Activated T-cell treated with anti-CD3 and anti-CD28 coated beads, Interleukin-2, amount 50 U/mL, for 48 hours (primary cell): ENCODE data around the gene STAT5A.
"Not testable (repeated sequence)": the region's sequence is repeated elsewhere in the genome, so short reads cannot be mapped to it uniquely, and the experiment has no call there.

Experiments used
- DNase-seq, 2 experiments: peaks; one replicate each; pipeline ENCODE4 v3.0.0-alpha.2; 2020

Gene STAT5A

DNA sequence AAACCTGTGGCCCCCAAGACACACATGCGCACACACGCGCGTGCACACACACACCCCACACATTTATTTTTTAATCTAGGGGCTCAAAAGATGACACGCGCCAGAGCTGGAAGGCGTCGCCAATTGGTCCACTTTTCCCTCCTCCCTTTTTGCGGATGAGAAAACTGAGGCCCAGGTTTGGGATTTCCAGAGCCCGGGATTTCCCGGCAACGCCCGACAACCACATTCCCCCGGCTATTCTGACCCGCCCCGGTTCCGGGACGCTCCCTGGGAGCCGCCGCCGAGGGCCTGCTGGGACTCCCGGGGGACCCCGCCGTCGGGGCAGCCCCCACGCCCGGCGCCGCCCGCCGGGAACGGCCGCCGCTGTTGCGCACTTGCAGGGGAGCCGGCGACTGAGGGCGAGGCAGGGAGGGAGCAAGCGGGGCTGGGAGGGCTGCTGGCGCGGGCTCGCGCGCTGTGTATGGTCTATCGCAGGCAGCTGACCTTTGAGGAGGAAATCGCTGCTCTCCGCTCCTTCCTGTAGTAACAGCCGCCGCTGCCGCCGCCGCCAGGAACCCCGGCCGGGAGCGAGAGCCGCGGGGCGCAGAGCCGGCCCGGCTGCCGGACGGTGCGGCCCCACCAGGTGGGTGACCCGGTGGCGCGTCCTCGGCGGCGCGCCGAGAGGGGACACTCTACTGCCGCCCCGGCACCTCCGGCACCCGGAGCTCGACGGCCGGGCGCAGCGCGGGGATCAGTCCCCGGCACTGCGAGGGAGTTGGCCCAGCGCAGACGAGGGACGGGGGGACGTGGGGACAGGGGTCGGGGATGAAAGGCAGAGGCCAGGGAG, at the start of gene STAT5A:
Gene STAT5A (plus strand): TSS at position 522 of the 826 bp plus-strand sequence. CDS start 914 bp downstream, outside the sequence.
- peak; percentile 80 to 85 for DNase-seq

DNA sequence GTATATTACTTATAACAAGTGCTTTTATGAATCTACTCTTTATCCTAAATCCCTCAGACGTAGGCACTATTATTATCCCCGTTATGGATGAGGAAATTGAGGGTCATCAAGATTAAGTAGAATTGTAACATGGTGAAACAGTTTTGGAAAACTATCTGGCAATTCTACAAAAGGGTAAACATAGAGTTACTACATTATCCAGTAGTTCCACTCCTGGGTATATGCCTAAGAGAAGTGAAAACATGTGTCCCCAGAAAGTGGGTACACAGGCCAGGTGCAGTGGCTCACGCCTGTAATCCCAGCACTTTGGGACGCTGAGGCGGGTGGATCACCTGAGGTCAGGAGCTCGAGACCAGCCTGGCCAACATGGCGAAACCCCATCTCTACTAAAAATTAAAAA, 48.7 kb upstream of the STAT5A start:
- not testable (repeated sequence) for DNase-seq

- no peak for DNase-seq
These were observed 48.1 kb upstream of the STAT5A start for GRCh38 chr17:42240201-42240600.

- DNase-seq = not testable (repeated sequence)
These were observed 47.4 kb upstream of the STAT5A start for GRCh38 chr17:42240863-42241262.

DNA sequence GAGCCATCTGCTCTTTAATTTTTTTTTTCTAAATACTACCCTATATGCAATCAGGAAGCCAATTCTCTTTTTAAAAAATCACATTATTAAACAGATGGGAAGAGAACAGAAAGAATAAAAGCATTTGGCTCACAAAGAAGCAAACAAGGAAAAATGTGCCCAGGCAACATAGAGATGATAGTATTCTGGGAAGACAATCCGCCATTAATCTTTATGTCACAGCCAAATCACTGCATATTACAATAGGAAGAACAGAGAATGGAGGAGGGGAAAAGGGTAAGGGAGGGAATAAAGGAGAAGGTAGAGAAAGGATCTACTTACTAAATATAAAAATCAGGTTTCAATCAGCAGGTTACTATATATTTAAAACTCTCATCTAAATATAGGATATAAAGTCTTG, 46.4 kb upstream of the STAT5A start:
- DNase-seq = no peak

- DNase-seq = no peak
These were observed 44.8 kb upstream of the STAT5A start for GRCh38 chr17:42243493-42243982.

- DNase-seq = not testable (repeated sequence)
These were observed 44.2 kb upstream of the STAT5A start for GRCh38 chr17:42244116-42244515.

- not testable (repeated sequence) for DNase-seq
These were observed 43.1 kb upstream of the STAT5A start for GRCh38 chr17:42245183-42245582.

GRCh38 chr17:42246515-42246914, 41.8 kb upstream of the STAT5A start:
- peak in 1 of 2 experiments; percentile 45 for DNase-seq

DNA sequence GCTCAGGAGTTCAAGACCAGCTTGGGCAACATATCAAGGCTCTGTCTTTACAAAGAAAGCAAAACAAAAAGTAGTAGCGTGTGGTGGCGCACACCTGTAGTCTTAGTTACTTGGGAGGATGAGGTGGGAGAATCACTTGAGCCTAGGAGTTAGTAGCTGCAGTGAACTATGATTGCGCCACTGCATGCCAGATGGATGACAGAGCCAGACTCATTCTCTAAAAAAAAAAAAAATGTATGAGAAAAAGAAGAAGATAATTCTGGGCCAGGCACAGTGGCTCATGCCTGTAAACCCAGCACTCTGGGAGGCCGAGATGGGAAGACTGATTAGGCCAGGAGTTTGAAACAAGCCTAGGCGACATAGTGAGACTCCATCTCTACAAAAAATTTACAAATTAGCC, 40.6 kb upstream of the STAT5A start:
- no peak for DNase-seq

GRCh38 chr17:42248351-42249179, 39.7 kb upstream of the STAT5A start:
- peak; percentile 74 to 78 for DNase-seq

- DNase-seq = peak; percentile 54 to 62
These were observed 38.4 kb upstream of the STAT5A start for GRCh38 chr17:42249681-42250446.

GRCh38 chr17:42251115-42251514, 37.2 kb upstream of the STAT5A start:
- DNase-seq = no peak

- no peak for DNase-seq
These were observed 35.4 kb upstream of the STAT5A start for GRCh38 chr17:42252597-42253550.

DNA sequence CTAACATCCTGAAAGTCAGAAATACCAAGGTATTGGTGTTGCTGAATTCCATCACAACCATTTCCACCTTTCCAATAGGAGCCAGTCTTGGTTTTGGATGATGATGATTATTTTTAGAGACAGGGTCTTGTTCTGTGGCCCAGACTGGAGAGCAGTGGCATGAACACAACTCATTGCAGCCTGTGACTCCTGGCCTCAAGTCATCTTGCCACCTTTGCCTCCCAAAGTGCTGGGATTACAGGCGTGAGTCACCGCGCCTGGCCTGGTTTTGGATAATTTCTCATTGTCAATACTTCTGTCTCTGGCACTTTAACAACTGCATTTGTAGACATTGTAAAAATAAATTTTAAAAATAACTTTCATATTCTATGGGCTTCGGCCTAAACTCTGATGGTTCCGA, 34.7 kb upstream of the STAT5A start:
- no peak for DNase-seq

- no peak for DNase-seq
These were observed 32.9 kb upstream of the STAT5A start for GRCh38 chr17:42255445-42255844.

GRCh38 chr17:42260318-42260717, 28.0 kb upstream of the STAT5A start:
- DNase-seq = peak in 1 of 2 experiments; percentile 10

GRCh38 chr17:42264366-42264765, 23.9 kb upstream of the STAT5A start:
- not testable (repeated sequence) for DNase-seq

DNA sequence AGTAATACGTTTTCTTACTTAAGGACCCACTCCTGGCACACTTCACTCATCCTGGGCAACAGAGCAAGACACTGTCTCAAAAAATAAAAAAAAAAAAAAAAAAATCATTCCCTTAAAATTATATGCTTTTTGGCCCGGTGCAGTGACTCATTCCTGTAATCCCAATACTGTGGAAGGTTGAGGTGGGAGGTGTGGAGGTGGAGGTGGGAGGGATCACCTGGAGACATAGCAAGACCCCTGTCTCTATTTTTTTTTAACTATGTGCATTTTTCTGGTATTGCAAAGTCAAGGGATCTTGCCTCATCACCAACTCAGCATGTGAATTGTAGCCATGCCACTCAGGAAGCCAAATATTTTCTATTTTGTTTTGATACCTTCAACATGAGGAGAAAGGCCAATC, 21.8 kb upstream of the STAT5A start:
- DNase-seq = peak in 1 of 2 experiments; percentile 14

- peak in 1 of 2 experiments; percentile 28 for DNase-seq
These were observed 21.2 kb upstream of the STAT5A start for GRCh38 chr17:42266918-42267766.

DNA sequence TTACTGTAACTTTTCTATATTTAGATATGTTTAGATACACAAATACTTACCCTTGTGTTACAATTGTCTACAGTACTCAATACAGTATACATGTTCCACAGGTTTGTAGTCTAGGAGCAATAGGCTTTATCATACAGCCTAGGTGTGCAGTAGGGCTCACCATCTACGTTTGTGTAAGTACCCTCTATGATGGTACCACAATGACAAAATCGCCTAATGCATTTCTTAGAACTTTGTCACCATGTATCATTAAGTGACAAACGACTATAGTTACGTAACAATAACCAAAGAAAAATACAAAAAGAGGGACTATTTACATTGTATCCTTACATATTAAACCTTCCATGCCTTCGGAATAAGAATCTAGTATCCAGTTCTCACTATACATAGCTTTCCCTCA, 20.1 kb upstream of the STAT5A start:
- no peak for DNase-seq
